Measurements from ENCODE around the gene CBLN3. TPM values are rescaled to one million over a fixed set of nuclear protein-coding genes. Genes with fewer than 3 reads are reported as not detected.
A peak's percentile ranks its signal among the peaks of the same experiment; 100 is the strongest.

CBLN3 gene
- polyA plus RNA-seq, 3 donors: 0.07 to 1.1 TPM; not detected in 1

DNA sequence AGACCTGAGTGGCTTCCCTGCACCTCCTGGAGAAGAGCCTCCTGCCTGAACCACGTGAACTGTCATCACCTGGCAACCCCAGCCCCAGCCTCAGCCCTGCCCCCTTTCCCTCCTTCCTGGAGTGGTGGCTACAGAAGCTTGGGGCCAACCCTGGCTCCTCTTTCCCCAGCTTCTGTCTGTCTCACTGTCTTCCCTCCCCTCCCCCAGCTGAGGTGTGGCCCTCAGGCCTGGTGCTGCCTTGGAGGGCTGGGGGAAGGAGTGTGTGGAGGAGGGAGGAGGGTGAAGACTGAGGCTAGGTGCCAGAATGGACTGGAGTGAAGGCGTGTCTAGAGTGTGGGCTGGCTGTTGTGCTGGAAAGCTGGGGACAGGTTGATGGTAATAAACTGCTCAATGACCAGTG, 51.8 kb downstream of the CBLN3 start:
- Mint-ChIP-seq H3K27me3 (ENCODE audit: low read depth in 3 of 3) (peaks cover 7 to 18% (median 8%) of the 10 kb centered on the region in 3 donors), H3K4me3 (no peak overlapping the region), H3K27ac (no peak overlapping the region), H3K4me1 (no peaks in the 10 kb centered on the region), H3K9me3 (peaks cover 0 to 2% (median 0%) of the 10 kb centered on the region in 7 donors), H3K36me3 (no peaks in the 10 kb centered on the region)
- TF ChIP-seq, protein P1, sequence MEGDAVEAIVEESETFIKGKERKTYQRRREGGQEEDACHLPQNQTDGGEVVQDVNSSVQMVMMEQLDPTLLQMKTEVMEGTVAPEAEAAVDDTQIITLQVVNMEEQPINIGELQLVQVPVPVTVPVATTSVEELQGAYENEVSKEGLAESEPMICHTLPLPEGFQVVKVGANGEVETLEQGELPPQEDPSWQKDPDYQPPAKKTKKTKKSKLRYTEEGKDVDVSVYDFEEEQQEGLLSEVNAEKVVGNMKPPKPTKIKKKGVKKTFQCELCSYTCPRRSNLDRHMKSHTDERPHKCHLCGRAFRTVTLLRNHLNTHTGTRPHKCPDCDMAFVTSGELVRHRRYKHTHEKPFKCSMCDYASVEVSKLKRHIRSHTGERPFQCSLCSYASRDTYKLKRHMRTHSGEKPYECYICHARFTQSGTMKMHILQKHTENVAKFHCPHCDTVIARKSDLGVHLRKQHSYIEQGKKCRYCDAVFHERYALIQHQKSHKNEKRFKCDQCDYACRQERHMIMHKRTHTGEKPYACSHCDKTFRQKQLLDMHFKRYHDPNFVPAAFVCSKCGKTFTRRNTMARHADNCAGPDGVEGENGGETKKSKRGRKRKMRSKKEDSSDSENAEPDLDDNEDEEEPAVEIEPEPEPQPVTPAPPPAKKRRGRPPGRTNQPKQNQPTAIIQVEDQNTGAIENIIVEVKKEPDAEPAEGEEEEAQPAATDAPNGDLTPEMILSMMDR (IDR thresholded peaks at IDR 0.05): no peak
- Histone ChIP-seq H3K27ac (ENCODE audit: low read depth in 1 of 2, low read length in 2 of 2) (no peak overlapping the region), H3K9ac (ENCODE audit: insufficient read depth, low read length, poor library complexity, severe bottlenecking) (no peak overlapping the region), H3K4me2 (replicated peaks; ENCODE audit: extremely low read depth, low read length, poor library complexity, severe bottlenecking) (no peak overlapping the region), H3K79me2 (ENCODE audit: insufficient read depth, low read length) (no peaks in the 10 kb centered on the region), H2AFZ (ENCODE audit: insufficient read depth, low read depth, low read length, poor library complexity, severe bottlenecking) (no peak overlapping the region), H3K4me3 (replicated peaks in 1 of 3; ENCODE audit: low read depth in 2 of 3, low read length in 3 of 3) (no peak overlapping the region), H4K20me1 (ENCODE audit: insufficient read depth, low read length) (no peaks in the 10 kb centered on the region), H3K36me3 (replicated peaks in 1 of 2; ENCODE audit: control insufficient read depth in 1 of 2, insufficient read depth in 2 of 2, low read length in 2 of 2) (no peaks in the 10 kb centered on the region), H3K9me3 (replicated peaks in 1 of 2; ENCODE audit: control insufficient read depth in 1 of 2, insufficient read depth in 1 of 2, low read length in 2 of 2) (no peaks in the 10 kb centered on the region), H3K4me1 (ENCODE audit: control insufficient read depth in 1 of 2, insufficient read depth in 2 of 2, low read length in 2 of 2) (no peaks in the 10 kb centered on the region), H3K27me3 (ENCODE audit: control insufficient read depth in 2 of 2, insufficient read depth in 2 of 2, low read length in 2 of 2) (no peaks in the 10 kb centered on the region)
- WGBS (ENCODE audit: insufficient coverage): 66% methylated on average over 2 of the region's 2 CpGs
- intact Hi-C loops (cut with micrococcal nuclease): no loop called here
- no peak for DNase-seq

DNA sequence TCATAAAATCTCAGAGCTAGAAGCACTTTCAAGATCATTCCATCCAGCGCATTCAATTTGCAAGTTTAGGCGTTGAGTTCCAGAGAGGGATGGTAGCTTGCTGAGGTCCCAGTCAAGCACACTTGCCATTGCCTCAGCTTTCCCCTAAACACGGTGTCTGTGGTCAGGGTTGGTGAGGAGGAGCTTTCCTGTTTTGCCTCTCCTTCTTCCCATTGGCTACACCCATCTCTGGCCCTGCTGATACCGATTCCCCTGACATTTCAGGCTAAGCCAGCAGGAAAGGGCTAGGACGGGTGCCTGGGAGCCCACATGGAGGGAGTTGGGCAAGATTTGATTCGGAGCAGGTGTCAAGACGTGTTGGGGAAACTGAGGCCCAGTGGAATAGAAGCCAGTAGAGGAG, 52.3 kb downstream of the CBLN3 start:
- no peak overlapping the region for H3K9ac ChIP-seq (ENCODE audit: insufficient read depth, low read length, poor library complexity, severe bottlenecking)
- H3K27me3 ChIP-seq (ENCODE audit: control insufficient read depth in 2 of 2, insufficient read depth in 2 of 2, low read length in 2 of 2): no peaks in the 10 kb centered on the region
- H3K36me3 ChIP-seq (replicated peaks in 1 of 2; ENCODE audit: control insufficient read depth in 1 of 2, insufficient read depth in 2 of 2, low read length in 2 of 2): no peaks in the 10 kb centered on the region
- TF ChIP-seq, protein P1 (IDR thresholded peaks at IDR 0.05): no peak
- Mint-ChIP-seq H3K4me1 (no peaks in the 10 kb centered on the region), H3K27me3 (ENCODE audit: low read depth in 3 of 3) (peaks cover 7 to 18% (median 8%) of the 10 kb centered on the region in 3 donors), H3K36me3 (no peaks in the 10 kb centered on the region), H3K9me3 (peaks cover 0 to 2% (median 0%) of the 10 kb centered on the region in 7 donors), H3K27ac (peak overlapping the region in 1 of 7 donors; percentile 4), H3K4me3 (peak overlapping the region in 1 of 2 donors; percentile 13)
- no peaks in the 10 kb centered on the region for H3K4me1 ChIP-seq (ENCODE audit: control insufficient read depth in 1 of 2, insufficient read depth in 2 of 2, low read length in 2 of 2)
- H3K79me2 ChIP-seq (ENCODE audit: insufficient read depth, low read length): no peaks in the 10 kb centered on the region
- WGBS (ENCODE audit: insufficient coverage): 85% methylated on average over 4 of the region's 7 CpGs
- DNase-seq: no peak
- intact Hi-C loops (cut with micrococcal nuclease): no loop called here
- H3K9me3 ChIP-seq (replicated peaks in 1 of 2; ENCODE audit: control insufficient read depth in 1 of 2, insufficient read depth in 1 of 2, low read length in 2 of 2): no peaks in the 10 kb centered on the region
- no peak overlapping the region for H3K4me3 ChIP-seq (replicated peaks in 1 of 3; ENCODE audit: low read depth in 2 of 3, low read length in 3 of 3)
- no peak overlapping the region for H2AFZ ChIP-seq (ENCODE audit: insufficient read depth, low read depth, low read length, poor library complexity, severe bottlenecking)
- no peak overlapping the region for H3K27ac ChIP-seq (ENCODE audit: low read depth in 1 of 2, low read length in 2 of 2)
- H4K20me1 ChIP-seq (ENCODE audit: insufficient read depth, low read length): no peaks in the 10 kb centered on the region
- H3K4me2 ChIP-seq (replicated peaks; ENCODE audit: extremely low read depth, low read length, poor library complexity, severe bottlenecking): no peak overlapping the region

Other genes with a start within 250 kb of the CBLN3 start
- gene IPO4, start 240.9 kb downstream of the CBLN3 start, polyA plus RNA-seq: 10 to 100 TPM in 1 of 3 donors, 1 to 10 TPM in 2; 4.1 to 14.2 (median 4.3) TPM
- gene TM9SF1, start 234.2 kb downstream of the CBLN3 start, polyA plus RNA-seq: 10 to 100 TPM; 14.6 to 56.0 (median 51.1) TPM
- gene TSSK4, start 224.0 kb downstream of the CBLN3 start, polyA plus RNA-seq: under 1 TPM in 2 of 3 donors, not detected in 1; 0.07 to 0.13 TPM
- gene CHMP4A, start 216.2 kb downstream of the CBLN3 start, polyA plus RNA-seq: 100 to 1,000 TPM in 2 of 3 donors, 10 to 100 TPM in 1; 99.0 to 128 (median 102) TPM
- 10 to 100 TPM; 17.5 to 49.6 (median 37.5) TPM for gene MDP1, start 213.6 kb downstream of the CBLN3 start, polyA plus RNA-seq
- gene NEDD8, start 197.3 kb downstream of the CBLN3 start, polyA plus RNA-seq: 100 to 1,000 TPM; 164 to 335 (median 306) TPM
- 10 to 100 TPM; 84.4 to 84.7 (median 84.5) TPM for gene GMPR2, start 196.7 kb downstream of the CBLN3 start, polyA plus RNA-seq
- gene TINF2, start 187.0 kb downstream of the CBLN3 start, polyA plus RNA-seq: 100 to 1,000 TPM in 2 of 3 donors, 10 to 100 TPM in 1; 63.6 to 151 (median 137) TPM
- 1 to 10 TPM in 1 of 3 donors, not detected in 2; 7.8 TPM for gene TGM1, start 166.5 kb downstream of the CBLN3 start, polyA plus RNA-seq
- 100 to 1,000 TPM in 1 of 3 donors, 10 to 100 TPM in 2; 34.5 to 125 (median 35.4) TPM for gene RABGGTA, start 158.1 kb downstream of the CBLN3 start, polyA plus RNA-seq
- 10 to 100 TPM; 31.6 to 49.4 (median 48.8) TPM for gene DHRS1, start 129.9 kb downstream of the CBLN3 start, polyA plus RNA-seq
- 10 to 100 TPM in 1 of 3 donors, 1 to 10 TPM in 2; 1.2 to 16.6 (median 1.3) TPM for gene NOP9, start 129.8 kb downstream of the CBLN3 start, polyA plus RNA-seq
- 100 to 1,000 TPM in 1 of 3 donors, 10 to 100 TPM in 2; 36.4 to 126 (median 63.8) TPM for gene CIDEB, start 121.7 kb downstream of the CBLN3 start, polyA plus RNA-seq
- 10 to 100 TPM in 1 of 3 donors, 1 to 10 TPM in 2; 2.7 to 25.1 (median 2.9) TPM for gene LTB4R2, start 119.5 kb downstream of the CBLN3 start, polyA plus RNA-seq
- 10 to 100 TPM; 51.5 to 98.5 (median 87.3) TPM for gene LTB4R, start 118.2 kb downstream of the CBLN3 start, polyA plus RNA-seq
- gene ADCY4, start 94.6 kb downstream of the CBLN3 start, polyA plus RNA-seq: 10 to 100 TPM in 1 of 3 donors, under 1 TPM in 2; 0.69 to 11.9 (median 0.70) TPM
- 10 to 100 TPM; 11.7 to 69.6 (median 11.8) TPM for gene RIPK3, start 89.7 kb downstream of the CBLN3 start, polyA plus RNA-seq
- not detected for gene NFATC4, start 61.5 kb downstream of the CBLN3 start, polyA plus RNA-seq
- under 1 TPM; 0.18 to 0.84 (median 0.40) TPM for gene NYNRIN, start 30.7 kb downstream of the CBLN3 start, polyA plus RNA-seq
- gene KHNYN, start 286 bp upstream of the CBLN3 start, polyA plus RNA-seq: 10 to 100 TPM; 12.4 to 39.8 (median 16.0) TPM
- gene SDR39U1, start 13.1 kb upstream of the CBLN3 start, polyA plus RNA-seq: 100 to 1,000 TPM in 1 of 3 donors, 10 to 100 TPM in 2; 37.3 to 110 (median 39.2) TPM
- gene CMA1, start 78.6 kb upstream of the CBLN3 start, polyA plus RNA-seq: not detected
- gene CTSG, start 146.6 kb upstream of the CBLN3 start, polyA plus RNA-seq: under 1 TPM; 0.16 to 0.89 (median 0.40) TPM
- gene GZMH, start 180.0 kb upstream of the CBLN3 start, polyA plus RNA-seq: 1 to 10 TPM in 1 of 3 donors, under 1 TPM in 2; 0.15 to 1.6 (median 0.94) TPM
- 1 to 10 TPM in 2 of 3 donors, not detected in 1; 1.0 to 1.3 TPM for gene GZMB, start 204.5 kb upstream of the CBLN3 start, polyA plus RNA-seq